Skeletal muscle satellite cell (primary cell): ENCODE data around the gene LPIN1.
"Not testable (repeated sequence)": the region's sequence is repeated elsewhere in the genome, so short reads cannot be mapped to it uniquely, and the experiment has no call there.

Experiments
- H3K27me3 ChIP-seq: 2 replicates; pipeline ENCODE4 v1.7.0; 2013; ENCODE audit warnings: low read length; ENCODE audit not compliant: control insufficient read depth, insufficient read depth
- H3K36me3 ChIP-seq: 2 replicates; pipeline ENCODE4 v1.7.0; 2013; ENCODE audit warnings: mild to moderate bottlenecking, control low read depth, low read length; ENCODE audit not compliant: insufficient read depth
- H3K4me1 ChIP-seq: 2 replicates; pipeline ENCODE4 v1.7.0; 2013; ENCODE audit warnings: low read length; ENCODE audit not compliant: control insufficient read depth, insufficient read depth
- H3K4me2 ChIP-seq: 2 replicates; pipeline ENCODE4 v1.7.0; 2013; ENCODE audit warnings: mild to moderate bottlenecking, low read length
- H3K4me3 ChIP-seq: 2 replicates; pipeline ENCODE4 v1.7.0; 2013; ENCODE audit warnings: low read length
- H3K9ac ChIP-seq: 2 replicates; pipeline ENCODE4 v1.7.0; 2013; ENCODE audit warnings: mild to moderate bottlenecking, low read depth, low read length, moderate library complexity
- H3K9me3 ChIP-seq: replicated peaks from 2 replicates; pipeline ENCODE4 v1.7.0; 2013; ENCODE audit warnings: mild to moderate bottlenecking, control low read depth, low read length

LPIN1 gene

GRCh38 chr2:11717623-11718022 is 28.8 kb upstream of the LPIN1 start:
- no peak overlapping the region for H3K9ac ChIP-seq
- peaks cover 67% of the 10 kb centered on the region for H3K27me3 ChIP-seq
- H3K4me2 ChIP-seq, result no peak overlapping the region
- H3K4me3 ChIP-seq, result no peak overlapping the region
- H3K9me3 ChIP-seq, result no peaks in the 10 kb centered on the region
- no peaks in the 10 kb centered on the region for H3K36me3 ChIP-seq
- H3K4me1 ChIP-seq, result peaks cover 3% of the 10 kb centered on the region

GRCh38 chr2:11718606-11719005 is 27.8 kb upstream of the LPIN1 start:
- Histone ChIP-seq H3K36me3 (no peaks in the 10 kb centered on the region), H3K9me3 (no peaks in the 10 kb centered on the region), H3K9ac (no peak overlapping the region), H3K4me3 (no peak overlapping the region), H3K4me2 (no peak overlapping the region), H3K27me3 (peaks cover 74% of the 10 kb centered on the region), H3K4me1 (peaks cover 3% of the 10 kb centered on the region)

DNA sequence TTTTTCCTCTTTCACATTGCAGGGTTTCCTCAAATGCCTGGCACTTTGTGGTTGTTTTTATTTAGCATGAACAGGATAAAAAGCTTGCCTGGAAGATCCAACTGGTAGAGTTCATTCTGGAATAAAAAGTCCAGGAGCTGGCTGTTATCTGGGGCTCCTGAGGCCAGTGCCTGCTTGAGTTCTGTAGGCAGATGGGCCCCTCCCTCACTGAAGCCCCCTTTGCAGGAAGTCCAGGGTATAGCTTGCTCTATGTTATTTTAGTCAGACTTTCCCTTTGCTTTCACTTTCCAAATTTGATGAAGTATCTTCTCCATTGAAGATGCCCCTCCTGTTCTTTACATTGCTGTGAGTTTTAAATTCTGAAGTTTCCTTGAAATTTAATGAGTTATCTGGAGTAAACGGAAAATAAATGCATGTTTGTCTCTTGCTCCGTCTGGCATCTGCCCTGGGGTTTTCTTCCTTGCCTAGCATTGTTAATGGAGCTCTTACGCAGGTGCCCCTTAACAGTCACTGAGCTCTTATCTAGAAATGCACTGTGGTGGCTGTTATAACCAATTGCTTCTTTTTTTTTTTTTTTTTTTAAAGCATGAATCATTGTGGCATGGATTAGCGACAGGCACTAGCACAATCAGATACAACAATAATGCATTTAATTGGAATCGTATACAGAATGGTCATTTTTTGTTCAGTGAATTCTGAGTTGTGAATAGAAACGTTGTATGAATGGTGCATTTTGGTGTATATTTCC is 27.0 kb upstream of the LPIN1 start:
- Histone ChIP-seq H3K9ac (no peak overlapping the region), H3K4me2 (no peak overlapping the region), H3K27me3 (peaks cover 82% of the 10 kb centered on the region), H3K4me1 (peaks cover 3% of the 10 kb centered on the region), H3K9me3 (no peaks in the 10 kb centered on the region), H3K4me3 (no peak overlapping the region), H3K36me3 (no peaks in the 10 kb centered on the region)

- H3K36me3 ChIP-seq, result no peaks in the 10 kb centered on the region
- H3K4me3 ChIP-seq, result no peak overlapping the region
- peaks cover 3% of the 10 kb centered on the region for H3K4me1 ChIP-seq
- H3K27me3 ChIP-seq, result peaks cover 88% of the 10 kb centered on the region
- no peak overlapping the region for H3K4me2 ChIP-seq
- no peaks in the 10 kb centered on the region for H3K9me3 ChIP-seq
- no peak overlapping the region for H3K9ac ChIP-seq
Measured at GRCh38 chr2:11720752-11721151, 25.7 kb upstream of the LPIN1 start.

GRCh38 chr2:11722292-11723060 is 24.0 kb upstream of the LPIN1 start:
- Histone ChIP-seq H3K4me1 (no peaks in the 10 kb centered on the region), H3K27me3 (peaks cover 88% of the 10 kb centered on the region), H3K4me2 (no peak overlapping the region), H3K4me3 (no peak overlapping the region), H3K36me3 (no peaks in the 10 kb centered on the region), H3K9ac (no peak overlapping the region), H3K9me3 (no peaks in the 10 kb centered on the region)

GRCh38 chr2:11723061-11723371 is 23.4 kb upstream of the LPIN1 start:
- Histone ChIP-seq H3K4me2 (no peak overlapping the region), H3K9me3 (no peaks in the 10 kb centered on the region), H3K4me1 (no peaks in the 10 kb centered on the region), H3K4me3 (no peak overlapping the region), H3K36me3 (no peaks in the 10 kb centered on the region), H3K9ac (no peak overlapping the region), H3K27me3 (peaks cover 88% of the 10 kb centered on the region)

- H3K4me3 ChIP-seq, result no peak overlapping the region
- peaks cover 80% of the 10 kb centered on the region for H3K27me3 ChIP-seq
- H3K4me1 ChIP-seq, result no peaks in the 10 kb centered on the region
- no peak overlapping the region for H3K4me2 ChIP-seq
- no peaks in the 10 kb centered on the region for H3K9me3 ChIP-seq
- no peak overlapping the region for H3K9ac ChIP-seq
- H3K36me3 ChIP-seq, result no peaks in the 10 kb centered on the region
Measured at GRCh38 chr2:11724151-11724550, 22.3 kb upstream of the LPIN1 start.

- H3K27me3 ChIP-seq, result peaks cover 72% of the 10 kb centered on the region
- no peaks in the 10 kb centered on the region for H3K36me3 ChIP-seq
- H3K9me3 ChIP-seq, result no peaks in the 10 kb centered on the region
- no peaks in the 10 kb centered on the region for H3K4me1 ChIP-seq
- H3K4me3 ChIP-seq, result no peak overlapping the region
- H3K4me2 ChIP-seq, result no peak overlapping the region
- no peak overlapping the region for H3K9ac ChIP-seq
Measured at GRCh38 chr2:11726384-11726783, 20.0 kb upstream of the LPIN1 start.

GRCh38 chr2:11729362-11730212 is 16.8 kb upstream of the LPIN1 start:
- no peaks in the 10 kb centered on the region for H3K36me3 ChIP-seq
- no peak overlapping the region for H3K4me3 ChIP-seq
- H3K27me3 ChIP-seq, result peaks cover 49% of the 10 kb centered on the region
- no peak overlapping the region for H3K4me2 ChIP-seq
- no peak overlapping the region for H3K9ac ChIP-seq
- H3K9me3 ChIP-seq, result no peaks in the 10 kb centered on the region
- no peaks in the 10 kb centered on the region for H3K4me1 ChIP-seq

DNA sequence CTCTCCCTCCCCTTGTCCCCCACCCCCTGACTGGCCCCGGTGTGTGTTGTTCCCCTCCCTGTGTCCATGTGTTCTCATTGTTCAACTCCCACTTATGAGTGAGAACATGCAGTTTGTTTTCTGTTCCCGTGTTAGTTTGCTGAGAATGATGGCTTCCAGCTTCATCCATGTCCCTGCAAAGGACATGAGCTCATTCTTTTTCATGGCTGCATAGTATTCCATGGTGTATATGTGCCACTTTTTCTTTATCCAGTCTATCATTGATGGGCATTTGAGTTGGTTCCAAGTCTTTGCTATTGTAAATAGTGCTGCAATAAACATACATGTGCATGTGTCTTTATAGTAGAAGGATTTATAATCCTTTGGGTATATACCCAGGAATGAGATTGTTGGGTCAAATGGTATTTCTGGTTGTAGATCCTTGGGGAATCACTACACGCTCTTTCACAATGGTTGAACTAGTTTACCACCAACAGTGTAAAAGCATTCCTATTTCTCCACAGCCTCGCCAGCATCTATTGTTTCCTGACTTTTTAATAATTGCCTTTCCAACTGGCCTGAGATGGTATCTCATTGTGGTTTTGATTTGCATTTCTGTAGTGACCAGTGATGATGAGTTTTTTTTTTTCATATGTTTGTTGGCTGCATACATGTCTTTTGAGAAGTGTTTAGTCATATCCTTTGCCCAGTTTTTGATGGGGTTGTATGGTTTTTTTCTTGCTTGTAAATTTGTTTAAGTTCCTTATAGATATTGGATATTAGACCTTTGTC is 15.0 kb upstream of the LPIN1 start:
- H3K4me3 ChIP-seq, H3K9ac ChIP-seq, H3K36me3 ChIP-seq, H3K4me1 ChIP-seq, H3K4me2 ChIP-seq, H3K9me3 ChIP-seq: not testable (repeated sequence)
- H3K27me3 ChIP-seq, result peaks cover 47% of the 10 kb centered on the region

DNA sequence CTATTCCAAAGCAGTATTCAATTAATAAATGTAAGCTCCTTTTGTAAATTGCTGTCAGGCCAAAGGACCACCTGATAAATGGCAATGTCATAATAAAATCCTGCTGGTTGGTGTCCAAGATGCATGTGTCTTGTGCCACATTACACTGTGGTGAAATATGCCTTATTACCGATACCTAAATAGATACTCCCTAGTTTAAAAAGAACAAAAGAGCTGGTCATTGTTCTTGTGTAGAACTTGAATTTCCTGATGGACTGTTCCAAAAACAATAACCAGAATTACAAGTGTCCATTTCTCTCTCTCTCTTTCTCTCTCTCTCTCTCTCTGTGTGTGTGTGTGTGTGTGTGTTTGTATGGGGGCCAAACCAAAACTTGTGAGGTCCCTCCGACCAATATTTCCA is 13.8 kb upstream of the LPIN1 start:
- Histone ChIP-seq H3K9me3 (no peaks in the 10 kb centered on the region), H3K4me1 (no peaks in the 10 kb centered on the region), H3K4me2 (no peak overlapping the region), H3K36me3 (no peaks in the 10 kb centered on the region), H3K4me3 (no peak overlapping the region), H3K27me3 (peaks cover 43% of the 10 kb centered on the region), H3K9ac (no peak overlapping the region)
